ENCODE data around the gene PRMT3.

GRCh38 chr11:20544603-20545237 lies 157.2 kb downstream of the PRMT3 start:
- TF ChIP-seq, protein P1, sequence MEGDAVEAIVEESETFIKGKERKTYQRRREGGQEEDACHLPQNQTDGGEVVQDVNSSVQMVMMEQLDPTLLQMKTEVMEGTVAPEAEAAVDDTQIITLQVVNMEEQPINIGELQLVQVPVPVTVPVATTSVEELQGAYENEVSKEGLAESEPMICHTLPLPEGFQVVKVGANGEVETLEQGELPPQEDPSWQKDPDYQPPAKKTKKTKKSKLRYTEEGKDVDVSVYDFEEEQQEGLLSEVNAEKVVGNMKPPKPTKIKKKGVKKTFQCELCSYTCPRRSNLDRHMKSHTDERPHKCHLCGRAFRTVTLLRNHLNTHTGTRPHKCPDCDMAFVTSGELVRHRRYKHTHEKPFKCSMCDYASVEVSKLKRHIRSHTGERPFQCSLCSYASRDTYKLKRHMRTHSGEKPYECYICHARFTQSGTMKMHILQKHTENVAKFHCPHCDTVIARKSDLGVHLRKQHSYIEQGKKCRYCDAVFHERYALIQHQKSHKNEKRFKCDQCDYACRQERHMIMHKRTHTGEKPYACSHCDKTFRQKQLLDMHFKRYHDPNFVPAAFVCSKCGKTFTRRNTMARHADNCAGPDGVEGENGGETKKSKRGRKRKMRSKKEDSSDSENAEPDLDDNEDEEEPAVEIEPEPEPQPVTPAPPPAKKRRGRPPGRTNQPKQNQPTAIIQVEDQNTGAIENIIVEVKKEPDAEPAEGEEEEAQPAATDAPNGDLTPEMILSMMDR (IDR thresholded peaks at IDR 0.05), result no peak
- no peak for TF ChIP-seq EZH2 (IDR thresholded peaks at IDR 0.05; ENCODE audit: borderline replicate concordance, insufficient read depth, low read depth, low read length, poor library complexity, severe bottlenecking)
